ACHN (cell line): ENCODE results near the gene TUBB4B.

Experiments
- DNase-seq: peaks from one replicate; pipeline ENCODE4 v3.0.0-alpha.2; 2015
- in situ Hi-C: cut with HindIII; loops from 2 replicates; pipeline ENCODE4 v1.10.0; 2017; ENCODE audit warnings: low sequenced_read_pairs, low pct_ligation_motif_present, low pct_unique_long_range_greater_than_20kb

The TUBB4B gene

DNA sequence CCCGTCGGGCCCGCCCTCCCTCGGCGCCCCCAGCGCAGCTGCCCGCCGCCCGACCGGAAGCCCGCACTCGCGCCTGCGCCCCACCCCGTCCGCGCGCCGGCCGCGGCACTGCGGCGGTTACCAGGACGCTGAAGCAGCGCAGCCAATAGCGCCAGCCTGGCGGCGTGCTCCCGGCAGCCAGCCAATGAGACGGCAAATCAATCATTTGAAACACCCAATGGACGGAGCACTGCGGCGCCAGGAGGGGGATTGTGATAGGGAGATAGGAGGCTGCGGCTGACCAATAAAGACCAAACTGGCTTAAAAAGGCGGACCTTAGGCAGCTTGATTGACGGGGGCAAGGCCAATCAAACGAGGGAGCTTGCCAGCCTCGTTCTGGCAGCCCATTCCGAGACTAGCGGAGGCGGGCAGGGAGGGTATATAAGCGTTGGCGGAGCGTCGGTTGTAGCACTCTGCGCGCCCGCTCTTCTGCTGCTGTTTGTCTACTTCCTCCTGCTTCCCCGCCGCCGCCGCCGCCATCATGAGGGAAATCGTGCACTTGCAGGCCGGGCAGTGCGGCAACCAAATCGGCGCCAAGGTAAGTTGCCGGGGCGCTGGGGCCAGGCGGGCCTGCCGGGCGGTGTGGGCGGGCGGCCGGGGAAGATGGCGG is at the start of gene TUBB4B:
Gene TUBB4B, plus strand, starts transcription at position 447 of the 649 bp plus-strand sequence. Its CDS starts 74 bp downstream, at position 521.
- DNase-seq = peak; percentile 98
- in situ Hi-C loops = no loop called here

DNA sequence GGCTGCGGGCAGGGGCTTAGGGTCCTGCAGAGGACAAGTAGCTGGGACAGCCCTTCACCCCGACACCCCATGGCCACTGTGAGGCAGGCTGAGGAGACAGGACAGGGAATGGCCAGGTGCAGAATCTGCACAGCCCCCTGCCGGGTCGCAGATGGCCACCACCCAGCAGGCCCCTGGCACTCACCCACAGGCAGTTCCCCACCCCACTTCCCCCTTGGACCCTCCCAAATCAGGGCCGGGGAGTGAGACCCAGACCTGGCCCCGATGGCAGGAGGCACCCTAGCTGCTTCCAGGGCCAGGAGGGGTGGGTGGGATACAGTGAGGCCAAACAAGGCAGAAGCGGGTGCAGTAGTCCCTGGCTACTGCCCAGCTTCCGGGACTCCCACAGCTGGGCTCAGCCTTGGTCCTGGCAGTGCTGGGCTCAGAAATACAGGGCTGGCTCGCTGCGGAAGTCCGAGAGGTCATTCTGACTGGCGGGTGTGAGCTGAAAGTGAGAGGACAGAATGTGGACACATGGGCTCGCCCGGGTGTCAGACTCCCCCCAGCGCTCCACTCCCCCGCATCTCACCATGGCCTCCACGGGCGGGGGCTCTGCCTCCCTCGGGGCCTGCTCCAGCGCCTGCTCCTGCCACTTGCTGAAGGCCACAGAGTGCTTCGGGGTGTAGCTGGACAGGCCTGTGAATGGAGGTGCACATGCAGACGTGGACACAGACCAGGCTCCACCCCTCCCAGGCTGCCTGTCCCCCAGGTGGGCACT is 49.2 kb upstream of the TUBB4B start:
- DNase-seq = no peak
- in situ Hi-C loops = no loop called here

DNA sequence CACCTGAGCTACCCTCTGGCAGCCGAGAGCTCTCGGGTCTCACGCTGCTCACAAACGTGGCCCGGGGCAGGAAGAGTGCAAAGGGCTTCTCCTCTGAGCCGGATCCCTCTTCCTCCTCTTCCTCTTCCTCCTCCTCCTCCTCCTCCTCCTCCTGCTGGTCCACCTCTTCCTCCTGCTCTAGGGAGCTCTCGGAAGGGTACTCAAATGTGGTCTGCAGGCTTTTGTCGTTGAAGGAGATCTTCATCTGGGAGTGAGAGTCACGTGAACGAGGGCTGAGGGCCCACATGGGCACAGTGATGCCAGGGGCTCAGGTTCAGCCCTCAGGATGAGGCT is 48.7 kb upstream of the TUBB4B start:
- in situ Hi-C loops = no loop called here
- DNase-seq = no peak

DNA sequence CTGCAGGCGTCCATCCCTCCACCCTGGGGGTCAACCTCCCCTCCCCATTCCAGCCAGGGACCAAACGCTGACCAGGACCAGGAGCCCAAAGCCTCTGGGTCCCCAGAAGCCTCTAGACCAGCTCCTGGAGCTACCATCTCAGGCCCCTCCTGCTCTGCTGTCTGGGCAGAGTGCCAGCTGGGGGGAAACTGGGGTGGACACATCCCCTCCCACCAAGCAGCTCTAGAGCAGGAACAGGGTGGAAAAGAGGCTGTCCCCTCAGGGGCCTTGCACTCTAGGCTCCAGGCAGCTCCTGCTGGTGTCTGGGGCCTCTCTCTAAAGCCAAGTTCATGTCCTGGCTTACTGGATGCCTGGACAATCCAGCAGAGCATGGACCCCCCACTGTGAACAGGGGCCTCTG is 48.2 kb upstream of the TUBB4B start:
- in situ Hi-C loops = no loop called here
- no peak for DNase-seq

DNA sequence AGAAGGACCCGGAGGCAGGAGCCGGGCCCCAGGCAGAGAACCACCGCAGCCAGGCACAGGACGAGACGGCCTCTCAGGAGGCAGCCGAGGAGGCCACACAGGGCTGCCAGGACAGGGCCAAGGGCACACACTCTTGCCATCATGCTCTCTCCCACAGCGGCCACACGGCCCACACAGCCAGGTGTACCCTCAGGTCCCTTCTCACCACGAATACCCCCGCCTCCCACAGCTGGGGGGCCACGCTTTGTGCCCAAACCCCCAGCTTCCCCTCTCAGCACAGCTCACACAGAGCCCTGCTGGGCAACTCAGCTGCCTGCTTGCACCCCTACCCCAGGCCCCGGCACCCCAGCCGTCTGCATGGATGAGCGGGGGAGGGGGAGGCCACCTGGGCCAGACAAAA is 47.3 kb upstream of the TUBB4B start:
- in situ Hi-C loops = no loop called here
- DNase-seq = no peak

DNA sequence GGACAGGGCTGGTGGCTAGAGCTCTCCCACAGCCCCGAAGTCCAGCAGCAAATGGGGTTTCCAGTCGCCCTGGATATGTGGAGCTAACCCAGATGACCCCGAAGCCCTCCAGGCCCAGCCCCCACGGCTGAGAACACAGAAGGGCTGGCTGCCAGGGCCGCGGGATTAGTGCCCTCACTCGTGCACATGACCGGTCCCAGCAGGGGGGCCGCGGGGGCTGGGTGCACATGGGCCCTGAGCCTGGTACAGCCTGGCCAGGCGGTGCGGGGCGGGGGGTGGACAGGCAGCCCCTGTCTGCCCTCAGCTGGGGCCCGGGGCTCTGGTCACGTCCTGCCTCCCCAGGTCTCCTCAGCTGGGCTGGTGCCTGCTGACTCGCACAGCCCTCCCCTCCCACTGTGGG is 46.7 kb upstream of the TUBB4B start:
- no peak for DNase-seq
- in situ Hi-C loops = no loop called here

DNA sequence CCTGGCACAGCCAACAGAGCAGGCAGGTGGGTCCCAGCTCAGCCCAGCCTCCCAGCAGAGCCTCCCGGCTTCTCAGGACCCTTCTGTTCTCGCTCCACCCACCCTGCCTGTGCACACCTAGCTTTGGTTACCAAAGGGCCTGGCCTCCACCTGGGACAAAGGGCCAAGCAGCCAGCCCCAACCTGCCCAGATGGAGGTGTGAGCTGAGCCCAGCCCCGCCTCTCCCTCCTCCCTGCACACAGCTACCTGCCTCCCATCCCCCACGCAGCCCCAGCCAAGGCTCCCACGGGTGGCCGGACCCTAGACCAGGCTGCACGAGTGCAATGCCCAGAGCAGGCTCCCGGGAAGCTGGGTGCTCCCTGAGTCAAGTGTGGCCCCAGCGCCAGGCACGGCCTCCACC is 46.2 kb upstream of the TUBB4B start:
- no peak for DNase-seq
- in situ Hi-C loops = no loop called here

DNA sequence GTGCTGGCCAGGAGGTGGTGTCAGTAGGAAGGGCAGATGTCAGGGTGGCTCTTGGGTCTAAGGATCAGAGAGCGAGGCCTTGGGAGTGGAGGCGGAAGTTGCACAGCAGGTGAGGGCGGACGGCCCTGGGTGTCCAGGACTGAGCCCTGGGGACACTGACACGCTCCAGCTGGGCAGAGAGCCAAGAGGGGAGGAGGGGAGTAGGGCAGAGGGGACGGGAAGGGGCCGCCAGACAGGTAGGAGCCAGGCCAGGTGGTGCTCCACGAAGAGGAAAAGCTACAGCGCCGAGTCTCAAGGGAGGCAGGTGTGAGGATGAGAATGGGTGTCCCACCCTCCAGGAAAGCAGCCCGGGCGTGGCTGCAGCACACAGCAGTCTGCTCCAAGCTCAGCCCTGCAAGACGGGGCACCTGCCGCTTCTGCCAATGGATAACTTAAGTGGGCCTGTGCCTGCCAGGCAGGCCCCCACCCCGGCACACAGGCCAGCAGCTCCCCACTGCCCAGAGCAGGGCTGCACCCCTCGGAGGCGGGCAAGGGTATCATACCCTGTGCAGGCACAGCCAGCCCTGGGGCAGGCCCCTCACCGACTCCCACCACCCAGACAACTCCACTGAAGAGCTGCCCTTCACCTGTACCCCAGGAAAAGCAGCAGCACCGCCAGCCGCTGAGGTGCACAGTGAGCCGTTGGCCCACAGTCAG is 45.4 kb upstream of the TUBB4B start:
- in situ Hi-C loops = no loop called here
- DNase-seq = no peak

DNA sequence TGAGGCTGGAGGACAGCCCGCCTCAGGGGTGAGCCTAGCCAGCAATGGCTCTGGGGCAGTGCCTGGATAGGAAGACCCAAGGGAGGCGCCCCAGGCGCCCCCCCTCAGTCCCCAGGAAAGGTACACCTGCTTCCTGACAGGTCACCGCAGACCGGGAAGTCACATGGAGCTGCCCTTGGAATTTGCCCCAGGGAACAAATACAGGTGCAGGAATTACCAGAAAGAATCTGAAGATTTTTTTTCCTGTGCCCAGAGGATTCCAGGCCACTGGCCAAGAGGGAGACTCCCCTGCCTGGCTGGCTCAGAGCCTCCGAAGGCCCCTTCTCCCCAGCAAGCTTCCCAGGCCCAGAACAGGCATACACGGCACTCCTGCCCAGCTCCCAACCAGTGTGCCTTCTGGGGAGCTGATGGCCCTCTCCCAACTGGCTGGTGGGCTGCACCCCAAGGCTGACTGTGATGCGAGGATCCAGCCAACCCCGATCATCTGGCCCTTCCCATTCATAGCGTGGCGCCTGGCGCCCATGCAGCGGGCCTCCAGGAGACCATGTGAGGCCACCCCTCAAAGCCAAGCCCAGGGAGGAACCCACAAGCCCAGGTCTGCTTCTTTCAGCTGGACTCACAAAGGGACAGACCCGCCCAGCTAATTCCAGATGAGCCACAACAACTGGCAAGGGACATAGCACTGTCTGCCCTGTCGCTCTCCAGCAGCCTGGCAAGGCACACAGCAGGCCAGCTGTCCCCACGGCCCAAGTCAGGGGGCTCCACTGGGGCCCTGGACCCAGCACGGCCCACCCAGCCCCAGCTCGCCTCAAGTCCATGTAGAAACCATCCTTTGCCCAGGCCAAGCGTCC is 42.8 kb upstream of the TUBB4B start:
- in situ Hi-C loops = no loop called here
- no peak for DNase-seq

DNA sequence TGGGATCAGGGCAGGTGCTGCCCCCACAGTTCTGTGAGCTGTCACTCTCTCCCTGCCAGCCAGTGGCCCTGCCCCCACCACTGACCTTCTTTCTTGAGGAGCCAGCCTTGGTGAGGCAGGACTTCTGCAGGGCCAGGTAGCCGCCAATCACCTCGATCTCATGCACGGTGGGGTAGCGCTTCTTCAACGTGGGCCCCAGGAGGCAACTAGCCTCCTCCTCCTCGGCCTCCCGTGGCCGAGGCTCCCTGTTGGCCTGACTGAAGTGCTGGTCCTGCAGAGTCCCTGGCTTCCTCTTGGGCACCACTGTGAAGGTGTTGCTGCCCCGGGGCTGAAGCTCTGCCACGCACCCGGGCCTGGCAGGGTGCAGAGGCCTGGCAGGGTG is 42.2 kb upstream of the TUBB4B start:
- no peak for DNase-seq
- in situ Hi-C loops = no loop called here

DNA sequence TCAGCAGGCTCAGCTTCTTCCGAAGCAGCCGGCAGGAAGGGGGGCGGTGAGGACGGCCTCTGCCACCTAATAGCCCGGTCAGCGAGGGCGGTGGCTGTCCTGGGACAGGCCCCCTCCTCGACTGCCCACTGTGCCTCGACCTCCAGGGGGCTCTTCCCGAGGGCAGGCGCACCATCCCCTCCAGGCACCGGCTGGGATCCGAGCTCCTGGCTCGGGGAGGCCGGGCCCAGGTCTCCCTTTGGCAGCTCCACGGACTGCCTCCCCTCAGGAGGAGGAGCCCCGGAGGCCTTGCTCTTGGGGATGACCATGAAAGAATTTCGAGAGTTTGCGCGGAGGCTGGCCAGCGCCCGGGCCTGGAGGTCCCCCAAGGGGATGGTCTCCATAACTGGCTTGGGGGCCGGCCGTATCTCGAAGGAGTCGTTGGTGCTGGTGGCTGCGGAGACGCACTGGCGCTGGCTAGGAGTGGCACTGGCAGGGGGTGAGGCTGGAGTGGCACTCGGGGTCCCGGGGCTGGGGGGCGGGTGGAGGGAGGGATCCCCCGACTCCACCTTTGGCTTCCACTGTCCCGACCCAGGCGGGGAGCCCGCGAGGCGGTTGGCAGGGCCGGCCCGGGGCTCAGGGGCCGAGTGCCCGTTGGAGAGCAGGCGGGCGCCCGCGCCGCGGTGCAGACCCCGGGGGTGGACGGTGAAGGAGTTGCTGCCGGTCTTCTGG is 41.5 kb upstream of the TUBB4B start:
- in situ Hi-C loops = no loop called here
- no peak for DNase-seq

DNA sequence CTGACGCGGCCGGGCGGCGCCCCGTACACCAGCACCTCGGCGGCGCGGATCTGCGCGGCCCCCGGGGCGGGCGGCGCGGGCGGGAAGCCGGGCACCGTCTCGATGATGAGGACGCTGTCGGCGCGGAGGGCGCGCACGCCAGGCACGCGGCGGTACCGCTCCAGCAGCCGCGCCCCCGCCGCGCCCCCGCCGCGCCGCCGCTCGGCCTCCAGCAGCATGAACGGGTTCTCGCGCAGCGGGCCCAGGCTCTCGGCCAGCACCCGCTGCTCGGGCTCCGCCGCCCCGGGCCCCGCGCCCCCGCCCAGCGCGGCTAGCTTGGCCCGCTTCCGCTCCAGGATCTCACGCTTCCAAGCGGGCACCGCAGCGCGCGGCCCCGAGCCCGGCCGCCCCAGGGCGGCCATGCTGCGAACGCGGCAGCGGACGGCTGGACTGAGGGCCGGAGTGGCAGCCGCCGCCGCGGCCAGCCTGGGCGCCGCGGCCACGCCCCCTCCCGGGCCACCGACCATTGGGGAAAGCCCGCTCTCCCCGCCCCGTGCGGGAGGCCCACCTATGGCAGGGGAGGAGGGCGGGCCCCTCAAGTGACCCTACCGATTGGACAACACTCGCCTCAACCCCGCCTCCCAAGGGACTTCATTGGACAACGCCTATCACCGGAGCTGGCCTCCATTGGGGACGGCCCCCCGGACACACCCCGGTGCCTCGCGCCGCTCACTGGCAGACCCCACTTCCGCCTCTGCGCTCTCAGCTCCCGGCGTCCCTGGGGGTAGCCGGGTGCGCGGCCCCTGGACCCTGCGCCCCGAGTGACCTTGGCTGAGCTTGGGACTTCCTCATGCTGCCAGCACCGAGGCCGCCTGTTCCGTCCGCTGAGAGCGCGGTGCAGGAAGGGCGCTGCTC is 40.5 kb upstream of the TUBB4B start, which contains the start of gene TPRN:
Gene TPRN, minus strand, starts transcription at position 431 of the 894 bp plus-strand sequence. Its CDS starts 30 bp downstream, at position 401.
- in situ Hi-C loops = no loop called here

DNA sequence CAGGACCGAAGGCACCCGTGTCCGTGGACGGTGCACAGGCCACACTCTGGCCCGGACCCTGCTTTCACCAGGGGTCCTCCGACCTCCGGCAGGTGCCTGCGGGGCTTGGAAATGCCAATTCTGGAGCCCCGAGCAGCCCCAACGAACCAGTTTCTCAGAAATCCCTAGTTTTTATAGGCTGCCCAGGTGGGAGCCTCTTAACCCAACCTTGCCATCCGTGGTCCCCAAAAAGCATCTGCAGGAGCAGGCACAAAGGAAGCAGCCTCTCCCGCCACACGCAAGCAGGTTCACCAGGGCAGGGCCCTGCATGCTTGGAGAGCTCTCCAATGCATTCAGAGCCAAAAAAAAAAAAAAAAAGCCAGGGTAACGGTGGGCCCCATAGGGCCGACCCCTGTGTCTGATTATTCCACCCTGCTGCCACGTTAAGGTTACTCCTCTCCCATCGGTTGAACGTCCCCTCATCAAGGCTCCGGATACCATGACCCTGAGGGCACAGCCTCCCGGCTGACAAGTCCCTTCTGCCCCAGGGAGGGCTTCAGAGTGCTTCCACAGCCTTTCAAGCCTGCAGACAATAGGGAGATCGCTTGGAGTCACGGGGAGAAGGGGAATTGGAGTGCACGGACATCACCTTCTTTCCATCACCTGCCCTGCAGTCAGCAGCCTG is 39.8 kb upstream of the TUBB4B start:
- in situ Hi-C loops = no loop called here
- no peak for DNase-seq

More for the DNA sequence above, 40.5 kb upstream of the TUBB4B start, which contains the start of gene TPRN:
- peak; percentile 97 for DNase-seq

DNA sequence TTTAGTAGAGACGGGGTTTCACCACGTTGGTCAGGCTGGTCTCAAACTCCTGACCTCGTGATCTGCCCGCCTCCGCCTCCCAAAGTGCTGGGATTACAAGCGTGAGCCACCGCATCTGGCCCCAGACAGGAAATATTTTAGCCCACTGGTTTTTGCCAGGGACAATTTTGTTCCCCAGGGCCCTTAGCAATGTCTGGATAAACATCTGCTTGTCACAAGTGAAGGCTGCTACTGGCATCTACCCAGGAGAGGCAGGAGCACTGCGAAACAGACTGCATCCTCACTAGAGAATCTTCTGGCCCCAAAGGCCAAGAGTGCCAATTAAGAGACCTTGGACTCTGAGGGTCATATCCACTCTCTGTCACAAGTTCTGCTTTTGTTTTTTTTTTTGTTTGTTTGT is 38.1 kb upstream of the TUBB4B start:
- in situ Hi-C loops = no loop called here
- no peak for DNase-seq

DNA sequence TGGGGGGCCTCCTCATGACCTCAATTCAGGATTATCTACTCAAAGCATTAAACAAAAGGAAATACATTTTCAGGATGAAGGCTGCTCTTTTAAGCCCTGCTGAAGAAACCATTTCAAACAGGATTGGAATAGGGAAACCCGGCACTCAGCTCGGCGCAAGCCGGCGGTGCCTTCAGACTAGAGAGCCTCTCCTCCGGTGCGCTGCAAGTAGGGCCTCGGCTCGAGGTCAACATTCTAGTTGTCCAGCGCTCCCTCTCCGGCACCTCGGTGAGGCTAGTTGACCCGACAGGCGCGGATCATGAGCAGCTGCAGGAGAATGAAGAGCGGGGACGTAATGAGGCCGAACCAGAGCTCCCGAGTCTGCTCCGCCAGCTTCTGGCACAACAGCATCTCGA is 36.4 kb upstream of the TUBB4B start:
- in situ Hi-C loops = no loop called here
- no peak for DNase-seq

DNA sequence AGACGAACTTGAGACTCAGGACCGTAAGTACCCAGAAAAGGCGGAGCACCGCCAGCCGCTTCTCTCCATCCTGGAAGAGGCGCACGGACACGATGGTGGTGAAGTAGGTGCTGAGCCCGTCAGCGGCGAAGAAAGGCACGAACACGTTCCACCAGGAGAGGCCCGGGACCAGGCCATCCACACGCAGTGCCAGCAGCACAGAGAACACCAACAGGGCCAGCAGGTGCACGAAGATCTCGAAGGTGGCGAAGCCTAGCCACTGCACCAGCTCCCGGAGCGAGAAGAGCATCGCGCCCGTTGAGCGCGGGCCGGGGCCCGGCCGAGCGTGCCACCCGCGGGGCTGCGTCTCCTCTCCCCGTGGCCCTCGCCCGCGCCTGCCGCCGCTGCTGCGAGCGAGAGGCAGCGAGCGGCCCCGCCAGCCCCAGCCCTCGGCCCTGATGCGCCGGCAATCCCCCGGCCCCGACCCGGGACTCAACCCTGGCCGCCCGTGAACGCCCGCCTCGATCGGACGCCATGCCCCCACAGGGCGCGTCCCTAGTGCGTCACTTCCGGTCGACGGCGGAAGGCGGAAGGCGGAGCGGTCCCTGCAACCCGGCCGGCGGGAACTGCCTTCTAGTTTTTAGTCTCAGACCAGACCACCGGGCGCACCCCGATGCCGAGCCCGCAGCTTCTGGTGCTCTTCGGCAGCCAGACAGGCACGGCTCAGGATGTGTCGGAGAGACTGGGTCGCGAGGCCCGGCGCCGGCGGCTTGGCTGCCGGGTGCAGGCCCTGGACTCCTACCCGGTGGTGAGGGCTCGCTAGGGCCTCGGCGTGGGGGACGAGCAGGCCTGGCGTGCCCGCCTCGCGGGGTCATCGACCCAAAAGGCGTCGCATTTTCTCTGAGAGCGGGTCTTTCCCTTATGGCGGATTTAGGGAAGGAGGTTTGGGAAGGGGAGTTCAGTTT is 35.7 kb upstream of the TUBB4B start, which contains the start of the genes NDOR1 and TMEM203:
Gene NDOR1, plus strand, starts transcription at position 575 of the 944 bp plus-strand sequence. Its CDS starts 78 bp downstream, at position 653.
Gene TMEM203, minus strand, starts transcription at position 523 of the 944 bp plus-strand sequence. Its CDS starts 234 bp downstream, at position 289.
- in situ Hi-C loops = no loop called here
- DNase-seq = peak; percentile 80
